Activated T-cell treated with anti-CD3 and anti-CD28 coated beads for 24 hours (primary cell): ENCODE data around the gene HSPH1.
A peak's percentile ranks its signal among the peaks of the same experiment; 100 is the strongest.
"Not testable (repeated sequence)": the region's sequence is repeated elsewhere in the genome, so short reads cannot be mapped to it uniquely, and the experiment has no call there.

Experiments
- DNase-seq: peaks from one replicate; pipeline ENCODE4 v3.0.0-alpha.2; 2020; ENCODE audit warnings: low read depth

The HSPH1 gene

GRCh38 chr13:31177813-31178495 lies 16.2 kb upstream of the HSPH1 start:
- DNase-seq = not testable (repeated sequence)

GRCh38 chr13:31175847-31176532 lies 14.3 kb upstream of the HSPH1 start:
- DNase-seq = no peak

GRCh38 chr13:31174018-31174417 lies 12.3 kb upstream of the HSPH1 start:
- no peak for DNase-seq

GRCh38 chr13:31172535-31172934 lies 10.8 kb upstream of the HSPH1 start:
- DNase-seq = no peak

GRCh38 chr13:31172001-31172400 lies 10.3 kb upstream of the HSPH1 start:
- no peak for DNase-seq

GRCh38 chr13:31168736-31169135 lies 7.0 kb upstream of the HSPH1 start:
- no peak for DNase-seq

GRCh38 chr13:31168166-31168565 lies 6.5 kb upstream of the HSPH1 start:
- DNase-seq = no peak

- no peak for DNase-seq
Observed at GRCh38 chr13:31167490-31167889, 5.8 kb upstream of the HSPH1 start.

GRCh38 chr13:31166591-31166990 lies 4.9 kb upstream of the HSPH1 start:
- DNase-seq = no peak

- DNase-seq = peak; percentile 91
Observed at GRCh38 chr13:31162151-31163008, 676 bp upstream of the HSPH1 start.

GRCh38 chr13:31160857-31161556 lies 697 bp downstream of the HSPH1 start:
- peak; percentile 47 for DNase-seq

- DNase-seq = no peak
Observed at GRCh38 chr13:31159306-31159705, 2.4 kb downstream of the HSPH1 start.

GRCh38 chr13:31154939-31155338 lies 6.8 kb downstream of the HSPH1 start:
- DNase-seq = no peak

- DNase-seq = no peak
Observed at GRCh38 chr13:31151837-31152236, 9.9 kb downstream of the HSPH1 start.

GRCh38 chr13:31150315-31150985 lies 11.3 kb downstream of the HSPH1 start:
- DNase-seq = no peak

GRCh38 chr13:31149604-31150003 lies 12.1 kb downstream of the HSPH1 start:
- DNase-seq = no peak

- DNase-seq = no peak
Observed at GRCh38 chr13:31145417-31145816, 16.3 kb downstream of the HSPH1 start.

GRCh38 chr13:31138515-31138914 lies 23.2 kb downstream of the HSPH1 start:
- DNase-seq = no peak

GRCh38 chr13:31136724-31137123 lies 25.0 kb downstream of the HSPH1 start:
- DNase-seq = no peak

GRCh38 chr13:31134039-31134711 lies 27.5 kb downstream of the HSPH1 start:
- no peak for DNase-seq

GRCh38 chr13:31133621-31134020 lies 28.1 kb downstream of the HSPH1 start:
- DNase-seq = no peak
